ENCODE data around the gene NXN.

- TF ChIP-seq CTCF (IDR thresholded peaks at IDR 0.05) = no peak
- TF ChIP-seq YY1 (IDR thresholded peaks at IDR 0.05; ENCODE audit: low read depth) = no peak
- TF ChIP-seq RXRA (IDR thresholded peaks at IDR 0.05; ENCODE audit: borderline replicate concordance, low read depth) = no peak
- TF ChIP-seq GABPA (IDR thresholded peaks at IDR 0.05; ENCODE audit: low read depth) = no peak
- TF ChIP-seq REST (IDR thresholded peaks at IDR 0.05; ENCODE audit: low read depth, low read length) = no peak
- no peak for TF ChIP-seq TAF1 (IDR thresholded peaks at IDR 0.05; ENCODE audit: borderline replicate concordance, low read depth, low read length)
- no peak for TF ChIP-seq RAD21 (IDR thresholded peaks at IDR 0.05; ENCODE audit: low read length)
- no peak for TF ChIP-seq PBX3 (IDR thresholded peaks at IDR 0.05)
- TF ChIP-seq POLR2AphosphoS5 (IDR thresholded peaks at IDR 0.05; ENCODE audit: low read depth, low read length) = no peak
These were observed 22.2 kb upstream of the NXN start for GRCh38 chr17:1001640-1002411.
